ENCODE measurements around the gene FARS2. TPM values are rescaled to one million over a fixed set of nuclear protein-coding genes. Genes with fewer than 3 reads are reported as not detected.

Gene FARS2
- total and polyA plus RNA-seq, 11 donors: 11.4 to 24.6 (median 20.5) TPM

DNA sequence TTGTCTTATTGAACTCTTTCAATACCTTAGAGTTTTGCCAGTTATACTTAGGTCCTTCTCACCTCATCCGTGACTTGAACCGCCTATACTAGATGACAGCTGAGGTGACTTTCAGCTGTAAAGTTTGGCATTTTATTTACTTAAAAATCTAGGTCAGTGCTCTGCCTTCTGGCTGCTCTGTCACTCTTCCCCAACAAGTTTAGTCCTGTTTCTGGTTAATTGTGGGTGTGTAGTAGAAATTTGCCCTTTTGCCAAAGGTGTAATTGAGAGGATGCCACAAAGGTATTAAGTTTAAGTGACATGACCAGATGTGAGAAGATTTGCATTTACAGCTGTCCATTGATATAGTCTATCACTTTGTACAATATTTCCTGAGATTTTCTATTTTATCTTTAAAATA lies 106.2 kb downstream of the FARS2 start:
- H3K4me3 ChIP-seq: no peak overlapping the region
- ATAC-seq (no peak), DNase-seq (no peak)
- H3K4me1 ChIP-seq: peaks cover 0 to 19% (median 7%) of the 10 kb centered on the region in 12 donors
- intact Hi-C loops (cut with DNase I): loop anchor here in 1 of 10 donors (10.0 kb wide), 1 partner anchor 103 kb away; the partner anchor contains the start of genes FARS2 and LYRM4
- 78 to 88% (median 88%) methylated on average over 2 of the region's 2 CpGs for WGBS, 4 donors
- H3K27ac ChIP-seq: no peak overlapping the region
- H3K9me3 ChIP-seq: no peaks in the 10 kb centered on the region
- H3K36me3 ChIP-seq: peaks cover 0 to 10% (median 3%) of the 10 kb centered on the region in 9 donors
- no peaks in the 10 kb centered on the region for H3K27me3 ChIP-seq
- no peak for TF ChIP-seq POLR2A (IDR thresholded peaks at IDR 0.05)
- TF ChIP-seq, protein P1, sequence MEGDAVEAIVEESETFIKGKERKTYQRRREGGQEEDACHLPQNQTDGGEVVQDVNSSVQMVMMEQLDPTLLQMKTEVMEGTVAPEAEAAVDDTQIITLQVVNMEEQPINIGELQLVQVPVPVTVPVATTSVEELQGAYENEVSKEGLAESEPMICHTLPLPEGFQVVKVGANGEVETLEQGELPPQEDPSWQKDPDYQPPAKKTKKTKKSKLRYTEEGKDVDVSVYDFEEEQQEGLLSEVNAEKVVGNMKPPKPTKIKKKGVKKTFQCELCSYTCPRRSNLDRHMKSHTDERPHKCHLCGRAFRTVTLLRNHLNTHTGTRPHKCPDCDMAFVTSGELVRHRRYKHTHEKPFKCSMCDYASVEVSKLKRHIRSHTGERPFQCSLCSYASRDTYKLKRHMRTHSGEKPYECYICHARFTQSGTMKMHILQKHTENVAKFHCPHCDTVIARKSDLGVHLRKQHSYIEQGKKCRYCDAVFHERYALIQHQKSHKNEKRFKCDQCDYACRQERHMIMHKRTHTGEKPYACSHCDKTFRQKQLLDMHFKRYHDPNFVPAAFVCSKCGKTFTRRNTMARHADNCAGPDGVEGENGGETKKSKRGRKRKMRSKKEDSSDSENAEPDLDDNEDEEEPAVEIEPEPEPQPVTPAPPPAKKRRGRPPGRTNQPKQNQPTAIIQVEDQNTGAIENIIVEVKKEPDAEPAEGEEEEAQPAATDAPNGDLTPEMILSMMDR (IDR thresholded peaks at IDR 0.05): no peak

DNA sequence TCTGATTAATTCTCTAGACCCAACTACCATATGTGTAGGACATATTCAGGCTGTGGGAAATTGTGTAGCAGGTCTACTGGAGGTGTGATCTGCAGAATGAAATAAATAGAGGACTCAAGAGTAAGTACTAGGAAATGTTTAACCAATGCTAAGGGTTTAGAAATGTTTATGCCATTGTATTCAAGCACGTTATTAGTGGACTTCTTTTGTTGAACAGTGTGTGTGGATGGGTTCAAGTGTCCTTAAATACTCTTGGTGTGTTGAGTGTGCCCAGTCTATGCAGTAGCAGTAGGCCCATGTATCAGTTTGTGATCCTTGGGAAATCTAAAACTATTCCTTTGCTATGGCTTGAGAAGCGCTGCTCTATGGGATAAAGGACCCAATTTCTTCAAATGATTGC lies 112.1 kb downstream of the FARS2 start:
- no peak for DNase-seq
- intact Hi-C loops (cut with DNase I): loop anchor here in 1 of 10 donors (10.0 kb wide), 1 partner anchor 89 kb away; no protein-coding TSS in a partner anchor

DNA sequence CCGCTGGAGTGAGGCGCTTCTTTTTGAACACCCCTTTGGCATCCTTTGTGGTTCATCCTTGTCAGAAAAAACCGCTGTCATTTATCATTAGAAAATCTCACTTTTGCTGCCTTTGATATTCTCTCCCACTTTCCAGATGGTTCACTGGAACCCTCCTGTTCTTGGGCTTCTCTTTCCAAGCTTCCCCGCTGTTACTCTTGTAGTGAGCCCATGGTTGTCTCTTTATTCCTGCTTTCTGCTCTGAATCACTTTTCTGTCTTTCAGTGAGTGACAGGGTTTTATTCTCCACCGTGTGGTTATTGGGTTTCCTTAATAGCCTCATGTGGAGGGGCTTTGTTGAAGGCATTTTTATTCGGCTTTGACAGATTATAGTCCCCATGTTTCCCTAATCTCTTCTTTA lies 117.0 kb downstream of the FARS2 start:
- intact Hi-C loops (cut with DNase I): loop anchor here in 1 of 10 donors (10.0 kb wide), 1 partner anchor 94 kb away; no protein-coding TSS in a partner anchor
- DNase-seq (no peak), ATAC-seq (no peak)
- Histone ChIP-seq H3K4me1 (no peaks in the 10 kb centered on the region), H3K27ac (no peak overlapping the region), H3K27me3 (no peaks in the 10 kb centered on the region), H3K9me3 (peaks cover 0 to 3% (median 0%) of the 10 kb centered on the region in 12 donors), H3K4me3 (no peak overlapping the region), H3K36me3 (no peaks in the 10 kb centered on the region)
- 75 to 81% (median 81%) methylated on average over 6 of the region's 6 CpGs for WGBS, 4 donors
- TF ChIP-seq, protein P1 (IDR thresholded peaks at IDR 0.05): no peak
- no peak for TF ChIP-seq POLR2A (IDR thresholded peaks at IDR 0.05)

More for the DNA sequence above, 112.1 kb downstream of the FARS2 start:
- no peak for TF ChIP-seq POLR2A (IDR thresholded peaks at IDR 0.05)
- peaks cover 0 to 2% (median 0%) of the 10 kb centered on the region in 12 donors for H3K4me1 ChIP-seq
- H3K4me3 ChIP-seq: no peak overlapping the region
- no peak for ATAC-seq
- WGBS, 4 donors: 97 to 98% (median 97%) methylated on average over 2 of the region's 2 CpGs
- no peaks in the 10 kb centered on the region for H3K9me3 ChIP-seq
- no peaks in the 10 kb centered on the region for H3K27me3 ChIP-seq
- H3K27ac ChIP-seq: no peak overlapping the region
- peaks cover 0 to 10% (median 2%) of the 10 kb centered on the region in 9 donors for H3K36me3 ChIP-seq

DNA sequence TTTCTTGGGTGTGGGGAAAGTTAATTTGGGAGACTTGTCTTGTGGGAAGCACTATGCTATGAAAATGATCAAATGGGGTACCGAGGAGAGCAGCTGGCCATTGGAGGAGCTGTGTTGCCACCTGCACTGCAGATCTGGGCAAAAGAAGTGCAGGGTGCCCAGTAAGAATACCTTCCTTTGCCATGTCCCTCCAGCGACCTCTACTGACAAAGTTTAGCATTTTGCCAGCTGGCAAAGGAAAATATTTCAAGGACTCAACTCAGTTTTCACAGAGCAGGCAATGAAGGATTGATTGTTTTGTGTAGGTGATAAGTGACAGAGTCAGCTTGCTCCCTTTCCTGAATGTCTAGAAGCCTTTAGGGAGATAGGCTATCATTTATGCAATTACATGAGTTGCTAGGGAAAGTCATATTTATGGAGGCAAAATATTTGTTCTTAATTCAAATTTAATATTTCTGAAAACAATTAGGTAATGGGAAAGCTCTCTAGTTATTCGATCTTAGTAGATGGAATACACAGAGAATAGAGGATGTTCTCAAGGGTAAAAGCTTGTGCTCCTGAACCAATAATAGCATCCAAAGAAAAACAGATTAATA lies 118.4 kb downstream of the FARS2 start:
- H3K4me3 ChIP-seq: no peak overlapping the region
- H3K9me3 ChIP-seq: peaks cover 0 to 3% (median 0%) of the 10 kb centered on the region in 12 donors
- no peaks in the 10 kb centered on the region for H3K36me3 ChIP-seq
- no peak overlapping the region for H3K27ac ChIP-seq
- peaks cover 0 to 7% (median 0%) of the 10 kb centered on the region in 12 donors for H3K4me1 ChIP-seq
- 61 to 69% (median 67%) methylated on average over 3 of the region's 3 CpGs for WGBS, 4 donors
- H3K27me3 ChIP-seq: no peaks in the 10 kb centered on the region
- TF ChIP-seq, protein P1 (IDR thresholded peaks at IDR 0.05): peak in 7 of 12 donors; percentile 15 to 56 (median 24)
- TF ChIP-seq POLR2A (IDR thresholded peaks at IDR 0.05): no peak
- ATAC-seq: no peak
- DNase-seq: no peak
- intact Hi-C loops (cut with DNase I): loop anchor here in 1 of 10 donors (10.0 kb wide), 1 partner anchor 95 kb away; no protein-coding TSS in a partner anchor
